ENCODE measurements around the gene SLC22A23. TPM values are rescaled to one million over a fixed set of nuclear protein-coding genes. Genes with fewer than 3 reads are reported as not detected.

Gene SLC22A23
- total RNA-seq, 4 donors from 2014 or later = 7.6 to 13.1 (median 9.5) TPM

DNA sequence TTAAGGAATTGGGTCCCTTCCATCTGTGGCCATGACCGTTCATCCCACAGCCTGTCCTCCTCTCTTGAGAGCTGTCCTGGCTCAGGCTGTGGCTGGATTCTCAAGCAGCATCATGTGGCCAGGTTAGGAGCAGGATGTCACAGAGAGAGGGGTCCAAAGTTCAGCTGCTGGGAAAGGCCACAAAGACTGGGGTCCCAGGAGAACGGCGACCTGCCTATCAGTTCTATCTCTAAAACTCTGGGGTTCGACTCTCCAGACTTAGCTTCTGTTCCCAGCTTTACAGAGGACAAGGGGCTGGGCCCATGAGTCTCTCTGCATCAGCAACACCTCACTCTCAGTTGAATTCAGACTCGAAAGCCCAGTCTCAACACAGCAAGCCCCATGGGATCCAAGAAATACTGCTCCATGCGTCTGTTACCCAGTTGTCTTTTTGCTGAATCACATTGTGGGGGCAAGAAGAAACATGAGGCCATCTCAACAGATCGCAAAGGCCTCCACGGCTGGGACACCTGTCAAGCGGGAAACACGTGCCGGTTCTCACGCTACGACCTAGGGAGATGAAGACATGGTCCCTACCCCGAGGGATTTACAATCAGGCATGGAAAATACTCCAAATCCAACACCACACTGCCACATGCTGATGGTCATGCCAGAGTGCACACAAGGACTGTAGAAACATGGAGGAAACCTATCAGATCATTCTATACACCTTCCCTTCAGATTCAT lies 95.4 kb downstream of the SLC22A23 start:
- Histone ChIP-seq H3K4me3 (no peak overlapping the region), H3K27me3 (no peaks in the 10 kb centered on the region), H3K4me1 (peaks cover 11 to 27% (median 26%) of the 10 kb centered on the region in 4 donors), H3K9me3 (no peaks in the 10 kb centered on the region), H3K36me3 (no peaks in the 10 kb centered on the region), H3K27ac (replicated peaks in 1 of 4) (no peak overlapping the region)
- DNase-seq (ENCODE audit: extremely low spot score) = no peak
- intact Hi-C loops (cut with DNase I) = no loop called here
- TF ChIP-seq POLR2AphosphoS5 (IDR thresholded peaks at IDR 0.05) = no peak
- TF ChIP-seq, protein P1, sequence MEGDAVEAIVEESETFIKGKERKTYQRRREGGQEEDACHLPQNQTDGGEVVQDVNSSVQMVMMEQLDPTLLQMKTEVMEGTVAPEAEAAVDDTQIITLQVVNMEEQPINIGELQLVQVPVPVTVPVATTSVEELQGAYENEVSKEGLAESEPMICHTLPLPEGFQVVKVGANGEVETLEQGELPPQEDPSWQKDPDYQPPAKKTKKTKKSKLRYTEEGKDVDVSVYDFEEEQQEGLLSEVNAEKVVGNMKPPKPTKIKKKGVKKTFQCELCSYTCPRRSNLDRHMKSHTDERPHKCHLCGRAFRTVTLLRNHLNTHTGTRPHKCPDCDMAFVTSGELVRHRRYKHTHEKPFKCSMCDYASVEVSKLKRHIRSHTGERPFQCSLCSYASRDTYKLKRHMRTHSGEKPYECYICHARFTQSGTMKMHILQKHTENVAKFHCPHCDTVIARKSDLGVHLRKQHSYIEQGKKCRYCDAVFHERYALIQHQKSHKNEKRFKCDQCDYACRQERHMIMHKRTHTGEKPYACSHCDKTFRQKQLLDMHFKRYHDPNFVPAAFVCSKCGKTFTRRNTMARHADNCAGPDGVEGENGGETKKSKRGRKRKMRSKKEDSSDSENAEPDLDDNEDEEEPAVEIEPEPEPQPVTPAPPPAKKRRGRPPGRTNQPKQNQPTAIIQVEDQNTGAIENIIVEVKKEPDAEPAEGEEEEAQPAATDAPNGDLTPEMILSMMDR (IDR thresholded peaks at IDR 0.05) = no peak
- TF ChIP-seq POLR2A (IDR thresholded peaks at IDR 0.05; ENCODE audit: low read depth) = no peak
- TF ChIP-seq EP300 (IDR thresholded peaks at IDR 0.05) = no peak
- WGBS = 89% methylated on average over 12 of the region's 14 CpGs

GRCh38 chr6:3360727-3361045 lies 96.2 kb downstream of the SLC22A23 start:
- WGBS = over 99% methylated on average over 14 of the region's 16 CpGs
- Histone ChIP-seq H3K4me1 (peaks cover 15 to 33% (median 32%) of the 10 kb centered on the region in 4 donors), H3K4me3 (no peak overlapping the region), H3K27me3 (no peaks in the 10 kb centered on the region), H3K36me3 (no peaks in the 10 kb centered on the region), H3K9me3 (no peaks in the 10 kb centered on the region), H3K27ac (replicated peaks in 1 of 4) (no peak overlapping the region)
- no peak for DNase-seq (ENCODE audit: extremely low spot score)
- intact Hi-C loops (cut with DNase I) = no loop called here
- TF ChIP-seq POLR2A (IDR thresholded peaks at IDR 0.05; ENCODE audit: low read depth) (no peak), POLR2AphosphoS5 (IDR thresholded peaks at IDR 0.05) (no peak), EP300 (IDR thresholded peaks at IDR 0.05) (no peak)
- TF ChIP-seq, protein P1 (IDR thresholded peaks at IDR 0.05) = no peak

DNA sequence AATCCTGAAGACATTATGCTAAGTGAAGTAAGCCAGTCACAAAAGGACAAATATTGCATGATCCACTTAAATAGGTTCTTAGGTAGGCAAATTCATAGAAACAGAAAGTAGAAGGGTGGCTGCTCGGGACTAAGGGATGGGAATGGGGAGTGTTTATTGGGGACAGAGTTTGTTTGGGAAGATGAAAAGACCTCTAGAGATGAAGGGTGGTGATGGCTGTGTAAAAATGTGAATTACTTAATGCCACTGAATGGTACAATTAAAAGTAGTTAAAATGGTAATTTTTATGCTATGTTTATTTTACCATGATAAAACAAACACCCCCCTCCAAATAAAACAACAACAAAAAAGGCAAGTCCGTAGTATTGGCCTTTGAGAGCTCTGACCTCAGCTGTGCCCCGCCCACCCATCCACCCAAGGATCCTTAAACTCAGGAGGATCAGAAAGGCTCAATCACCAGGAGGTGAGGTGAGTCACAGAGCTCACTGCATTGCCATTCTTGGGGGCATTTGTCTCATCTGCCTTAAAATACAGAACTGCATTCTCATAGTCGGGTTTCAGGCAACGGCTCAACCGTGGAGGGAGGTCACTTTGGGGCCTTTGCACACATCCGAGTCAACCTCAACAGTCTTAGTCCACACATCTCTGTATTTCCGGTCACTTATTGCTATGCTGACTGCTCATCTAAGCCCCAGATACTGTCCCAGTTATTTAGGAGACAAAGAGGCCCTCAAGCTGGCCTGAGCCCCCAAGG lies 96.7 kb downstream of the SLC22A23 start:
- intact Hi-C loops (cut with DNase I) = loop anchor here (5.0 kb wide), 1 partner anchor 78 kb away; no protein-coding TSS in a partner anchor

GRCh38 chr6:3359101-3359752 lies 97.6 kb downstream of the SLC22A23 start:
- Histone ChIP-seq H3K27me3 (no peaks in the 10 kb centered on the region), H3K27ac (replicated peaks in 1 of 4) (no peak overlapping the region), H3K36me3 (no peaks in the 10 kb centered on the region), H3K9me3 (no peaks in the 10 kb centered on the region), H3K4me3 (no peak overlapping the region), H3K4me1 (peaks cover 27 to 48% (median 46%) of the 10 kb centered on the region in 4 donors)
- 69% methylated on average over 10 of the region's 10 CpGs for WGBS
- TF ChIP-seq EP300 (IDR thresholded peaks at IDR 0.05) = no peak
- no peak for TF ChIP-seq POLR2A (IDR thresholded peaks at IDR 0.05; ENCODE audit: low read depth)
- DNase-seq (ENCODE audit: extremely low spot score) = no peak
- intact Hi-C loops (cut with DNase I) = loop anchor here (5.0 kb wide), 1 partner anchor 77 kb away; no protein-coding TSS in a partner anchor

More for the DNA sequence above, 96.7 kb downstream of the SLC22A23 start:
- Histone ChIP-seq H3K4me3 (no peak overlapping the region), H3K36me3 (no peaks in the 10 kb centered on the region), H3K27me3 (no peaks in the 10 kb centered on the region), H3K9me3 (no peaks in the 10 kb centered on the region), H3K4me1 (peaks cover 21 to 39% (median 37%) of the 10 kb centered on the region in 4 donors), H3K27ac (replicated peaks in 1 of 4) (no peak overlapping the region)
- DNase-seq (ENCODE audit: extremely low spot score) = no peak
- no peak for TF ChIP-seq POLR2A (IDR thresholded peaks at IDR 0.05; ENCODE audit: low read depth)
- no peak for TF ChIP-seq EP300 (IDR thresholded peaks at IDR 0.05)
- no peak for TF ChIP-seq POLR2AphosphoS5 (IDR thresholded peaks at IDR 0.05)
- TF ChIP-seq, protein P1 (IDR thresholded peaks at IDR 0.05) = no peak
- WGBS = 93% methylated on average over 4 of the region's 8 CpGs

Data from esophagus muscularis mucosa (tissue), 4 donors.